Measurements from ENCODE around the gene FXYD7.

Gene FXYD7

GRCh38 chr19:35140207-35140961 lies 2.7 kb upstream of the FXYD7 start:
- H3K4me1 ChIP-seq (ENCODE audit: control insufficient read depth in 1 of 2, insufficient read depth in 2 of 2, low read length in 2 of 2), result peaks cover 0 to 8% of the 10 kb centered on the region in 2 experiments
- no peak overlapping the region for H2BK12ac ChIP-seq (ENCODE audit: low read length)
- H3K36me3 ChIP-seq (ENCODE audit: control insufficient read depth in 1 of 2, insufficient read depth in 2 of 2, low read length in 2 of 2), result no peaks in the 10 kb centered on the region
- no peak overlapping the region for H3K27ac ChIP-seq (ENCODE audit: low read depth, low read length)
- H3K18ac ChIP-seq (ENCODE audit: low read length), result no peak overlapping the region
- no peak overlapping the region for H2BK120ac ChIP-seq (ENCODE audit: insufficient read depth, low read length, poor library complexity)
- no peak overlapping the region for H2AFZ ChIP-seq (ENCODE audit: insufficient read depth, low read length, poor library complexity)
- WGBS (ENCODE audit: extremely low coverage, insufficient coverage, insufficient read length), result no CpG with 5 or more reads among the region's 12 CpGs
- DNase-seq, result no peak
- peak overlapping the region; percentile 52 for H3K4me3 ChIP-seq (ENCODE audit: low read depth, low read length)
- H2BK5ac ChIP-seq (ENCODE audit: low read depth, low read length, poor library complexity), result no peak overlapping the region
- H3K27me3 ChIP-seq (ENCODE audit: insufficient read depth, low read length), result peaks cover 26% of the 10 kb centered on the region
- no peak overlapping the region for H3K9ac ChIP-seq (ENCODE audit: low read length)
- no peak overlapping the region for H4K91ac ChIP-seq (ENCODE audit: low read depth, low read length)
- peaks cover 2% of the 10 kb centered on the region for H3K9me3 ChIP-seq (ENCODE audit: insufficient read depth, low read depth, low read length)
- no peak overlapping the region for H4K12ac ChIP-seq (ENCODE audit: low read depth, low read length)
- H3K14ac ChIP-seq (ENCODE audit: low read length), result no peak overlapping the region
- H3K79me2 ChIP-seq (ENCODE audit: control insufficient read depth, insufficient read depth, low read length, poor library complexity), result no peaks in the 10 kb centered on the region
- no peak overlapping the region for H3K4ac ChIP-seq (ENCODE audit: low read depth, low read length)
- no peak overlapping the region for H3K23ac ChIP-seq (ENCODE audit: low read length)
- H2AK5ac ChIP-seq (ENCODE audit: low read length), result no peak overlapping the region
- H4K8ac ChIP-seq (ENCODE audit: low read depth, low read length), result no peak overlapping the region
- no peak overlapping the region for H3K4me2 ChIP-seq (ENCODE audit: low read length)
- no peaks in the 10 kb centered on the region for H3K79me1 ChIP-seq (ENCODE audit: low read length)

GRCh38 chr19:35140962-35141836 lies 1.9 kb upstream of the FXYD7 start:
- Histone ChIP-seq H2BK5ac (ENCODE audit: low read depth, low read length, poor library complexity) (no peak overlapping the region), H2AFZ (ENCODE audit: insufficient read depth, low read length, poor library complexity) (no peak overlapping the region), H3K27ac (ENCODE audit: low read depth, low read length) (no peak overlapping the region), H4K8ac (ENCODE audit: low read depth, low read length) (no peak overlapping the region), H3K18ac (ENCODE audit: low read length) (no peak overlapping the region), H3K4ac (ENCODE audit: low read depth, low read length) (no peak overlapping the region), H2AK5ac (ENCODE audit: low read length) (no peak overlapping the region), H3K79me1 (ENCODE audit: low read length) (no peaks in the 10 kb centered on the region), H3K4me2 (ENCODE audit: low read length) (no peak overlapping the region), H3K23ac (ENCODE audit: low read length) (no peak overlapping the region), H3K36me3 (ENCODE audit: control insufficient read depth in 1 of 2, insufficient read depth in 2 of 2, low read length in 2 of 2) (no peaks in the 10 kb centered on the region), H3K14ac (ENCODE audit: low read length) (no peak overlapping the region), H3K4me1 (ENCODE audit: control insufficient read depth in 1 of 2, insufficient read depth in 2 of 2, low read length in 2 of 2) (peaks cover 0 to 8% of the 10 kb centered on the region in 2 experiments), H2BK12ac (ENCODE audit: low read length) (no peak overlapping the region), H3K27me3 (ENCODE audit: insufficient read depth, low read length) (peaks cover 26% of the 10 kb centered on the region), H3K79me2 (ENCODE audit: control insufficient read depth, insufficient read depth, low read length, poor library complexity) (no peaks in the 10 kb centered on the region), H4K12ac (ENCODE audit: low read depth, low read length) (no peak overlapping the region), H3K4me3 (ENCODE audit: low read depth, low read length) (no peak overlapping the region), H4K91ac (ENCODE audit: low read depth, low read length) (no peak overlapping the region), H3K9me3 (ENCODE audit: insufficient read depth, low read depth, low read length) (peaks cover under 1% of the 10 kb centered on the region), H2BK120ac (ENCODE audit: insufficient read depth, low read length, poor library complexity) (no peak overlapping the region), H3K9ac (ENCODE audit: low read length) (no peak overlapping the region)
- no CpG with 5 or more reads among the region's 48 CpGs for WGBS (ENCODE audit: extremely low coverage, insufficient coverage, insufficient read length)
- peak; percentile 90 to 93 for DNase-seq

GRCh38 chr19:35141837-35142605 lies 1.0 kb upstream of the FXYD7 start:
- DNase-seq, result no peak
- Histone ChIP-seq H3K4me1 (ENCODE audit: control insufficient read depth in 1 of 2, insufficient read depth in 2 of 2, low read length in 2 of 2) (peaks cover 0 to 8% of the 10 kb centered on the region in 2 experiments), H2AFZ (ENCODE audit: insufficient read depth, low read length, poor library complexity) (no peak overlapping the region), H3K4ac (ENCODE audit: low read depth, low read length) (no peak overlapping the region), H3K27ac (ENCODE audit: low read depth, low read length) (no peak overlapping the region), H3K9me3 (ENCODE audit: insufficient read depth, low read depth, low read length) (no peaks in the 10 kb centered on the region), H3K14ac (ENCODE audit: low read length) (no peak overlapping the region), H3K18ac (ENCODE audit: low read length) (no peak overlapping the region), H4K8ac (ENCODE audit: low read depth, low read length) (no peak overlapping the region), H2BK12ac (ENCODE audit: low read length) (no peak overlapping the region), H3K23ac (ENCODE audit: low read length) (no peak overlapping the region), H3K4me2 (ENCODE audit: low read length) (peak overlapping the region; percentile 42), H2BK5ac (ENCODE audit: low read depth, low read length, poor library complexity) (no peak overlapping the region), H2AK5ac (ENCODE audit: low read length) (no peak overlapping the region), H3K4me3 (ENCODE audit: low read depth, low read length) (no peak overlapping the region), H3K27me3 (ENCODE audit: insufficient read depth, low read length) (peaks cover 26% of the 10 kb centered on the region), H2BK120ac (ENCODE audit: insufficient read depth, low read length, poor library complexity) (no peak overlapping the region), H3K79me1 (ENCODE audit: low read length) (no peaks in the 10 kb centered on the region), H3K36me3 (ENCODE audit: control insufficient read depth in 1 of 2, insufficient read depth in 2 of 2, low read length in 2 of 2) (no peaks in the 10 kb centered on the region), H4K12ac (ENCODE audit: low read depth, low read length) (no peak overlapping the region), H3K9ac (ENCODE audit: low read length) (no peak overlapping the region), H3K79me2 (ENCODE audit: control insufficient read depth, insufficient read depth, low read length, poor library complexity) (no peaks in the 10 kb centered on the region), H4K91ac (ENCODE audit: low read depth, low read length) (no peak overlapping the region)
- WGBS (ENCODE audit: extremely low coverage, insufficient coverage, insufficient read length), result no CpG with 5 or more reads among the region's 21 CpGs

DNA sequence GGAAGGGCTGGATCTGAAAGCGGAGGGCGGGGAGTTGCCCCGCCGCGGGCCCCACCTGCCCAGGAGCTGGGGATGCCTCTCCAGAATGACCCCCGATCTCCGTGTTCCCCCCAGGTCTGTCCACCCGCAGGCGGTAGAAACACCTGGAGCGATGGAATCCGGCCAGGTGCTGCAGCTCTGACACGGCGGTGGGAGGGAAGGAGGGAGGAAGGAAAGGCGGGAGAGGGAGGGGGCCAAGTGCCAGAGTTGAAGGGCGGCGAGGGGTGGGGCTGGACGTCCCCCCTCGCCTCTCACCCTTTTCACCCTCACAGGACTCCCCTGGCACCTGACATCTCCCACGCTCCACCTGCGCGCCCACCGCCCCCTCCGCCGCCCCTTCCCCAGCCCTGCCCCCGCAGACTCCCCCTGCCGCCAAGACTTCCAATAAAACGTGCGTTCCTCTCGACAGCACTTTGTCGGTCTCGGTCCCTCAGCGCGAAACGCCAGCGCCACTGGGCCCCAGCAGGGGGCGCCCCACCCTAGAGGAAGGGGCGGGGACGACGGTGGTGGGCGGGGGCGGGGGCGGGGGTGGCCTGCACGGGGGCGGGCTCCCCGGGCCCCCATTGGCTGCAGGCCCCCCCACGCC lies 337 bp upstream of the FXYD7 start:
- H4K12ac ChIP-seq (ENCODE audit: low read depth, low read length), result no peak overlapping the region
- H3K27ac ChIP-seq (ENCODE audit: low read depth, low read length), result no peak overlapping the region
- H3K4me1 ChIP-seq (ENCODE audit: control insufficient read depth in 1 of 2, insufficient read depth in 2 of 2, low read length in 2 of 2), result peaks cover 0 to 8% of the 10 kb centered on the region in 2 experiments
- H3K79me1 ChIP-seq (ENCODE audit: low read length), result no peaks in the 10 kb centered on the region
- no peaks in the 10 kb centered on the region for H3K79me2 ChIP-seq (ENCODE audit: control insufficient read depth, insufficient read depth, low read length, poor library complexity)
- no peak overlapping the region for H2AK5ac ChIP-seq (ENCODE audit: low read length)
- H4K91ac ChIP-seq (ENCODE audit: low read depth, low read length), result no peak overlapping the region
- H3K4ac ChIP-seq (ENCODE audit: low read depth, low read length), result no peak overlapping the region
- H2BK120ac ChIP-seq (ENCODE audit: insufficient read depth, low read length, poor library complexity), result no peak overlapping the region
- no peak overlapping the region for H3K4me3 ChIP-seq (ENCODE audit: low read depth, low read length)
- H3K27me3 ChIP-seq (ENCODE audit: insufficient read depth, low read length), result peaks cover 26% of the 10 kb centered on the region
- no peak overlapping the region for H2AFZ ChIP-seq (ENCODE audit: insufficient read depth, low read length, poor library complexity)
- WGBS (ENCODE audit: extremely low coverage, insufficient coverage, insufficient read length), result no CpG with 5 or more reads among the region's 46 CpGs
- no peak overlapping the region for H2BK5ac ChIP-seq (ENCODE audit: low read depth, low read length, poor library complexity)
- H3K9ac ChIP-seq (ENCODE audit: low read length), result no peak overlapping the region
- H3K9me3 ChIP-seq (ENCODE audit: insufficient read depth, low read depth, low read length), result no peaks in the 10 kb centered on the region
- no peaks in the 10 kb centered on the region for H3K36me3 ChIP-seq (ENCODE audit: control insufficient read depth in 1 of 2, insufficient read depth in 2 of 2, low read length in 2 of 2)
- peak in 1 of 2 donors; percentile 65 for DNase-seq
- H3K14ac ChIP-seq (ENCODE audit: low read length), result no peak overlapping the region
- no peak overlapping the region for H2BK12ac ChIP-seq (ENCODE audit: low read length)
- no peak overlapping the region for H4K8ac ChIP-seq (ENCODE audit: low read depth, low read length)
- H3K23ac ChIP-seq (ENCODE audit: low read length), result no peak overlapping the region
- peak overlapping the region; percentile 42 for H3K4me2 ChIP-seq (ENCODE audit: low read length)
- no peak overlapping the region for H3K18ac ChIP-seq (ENCODE audit: low read length)

Data from trophoblast cell (in vitro differentiated cells and primary cell).